HFF-Myc (cell line): ENCODE data around the gene STARD13.

Experiments
- DNase-seq: peaks from one replicate; pipeline ENCODE4 v3.0.0-alpha.2; 2011; ENCODE audit warnings: low read depth; ENCODE audit errors: extremely low read depth
- H3K4me3 ChIP-seq: replicated peaks from 2 replicates; pipeline ENCODE4 v1.5.1; 2011; ENCODE audit warnings: low read depth, mild to moderate bottlenecking, control low read depth, low read length
- TF ChIP-seq, protein P1 (sequence below): IDR thresholded peaks from 2 replicates; pipeline ENCODE4 v1.5.1; 2012; ENCODE audit warnings: mild to moderate bottlenecking, low read depth, low read length, control low read depth; ENCODE audit errors: missing control alignments

The STARD13 gene

DNA sequence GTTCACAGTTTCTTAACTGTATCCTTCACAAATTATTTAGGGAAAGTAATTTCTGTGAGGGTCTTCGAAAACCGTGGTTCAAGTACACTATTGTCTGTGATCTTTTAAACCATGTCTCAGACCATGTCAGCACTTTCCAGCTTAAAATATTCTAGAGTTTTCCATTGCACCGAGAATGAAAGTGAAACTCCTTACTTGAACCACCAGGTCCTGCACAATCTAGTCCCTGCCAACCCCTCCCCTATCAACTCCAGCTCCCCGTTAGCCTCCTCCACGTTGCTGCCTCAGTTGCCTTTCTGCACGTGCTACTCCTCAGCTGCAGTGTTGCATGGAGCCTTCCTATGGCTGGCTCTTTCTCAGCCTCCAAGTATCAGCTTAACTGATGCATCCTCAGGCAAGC, 7.2 kb upstream of the STARD13 start:
- DNase-seq: no peak
- H3K4me3 ChIP-seq: no peak overlapping the region
- TF ChIP-seq, protein P1, sequence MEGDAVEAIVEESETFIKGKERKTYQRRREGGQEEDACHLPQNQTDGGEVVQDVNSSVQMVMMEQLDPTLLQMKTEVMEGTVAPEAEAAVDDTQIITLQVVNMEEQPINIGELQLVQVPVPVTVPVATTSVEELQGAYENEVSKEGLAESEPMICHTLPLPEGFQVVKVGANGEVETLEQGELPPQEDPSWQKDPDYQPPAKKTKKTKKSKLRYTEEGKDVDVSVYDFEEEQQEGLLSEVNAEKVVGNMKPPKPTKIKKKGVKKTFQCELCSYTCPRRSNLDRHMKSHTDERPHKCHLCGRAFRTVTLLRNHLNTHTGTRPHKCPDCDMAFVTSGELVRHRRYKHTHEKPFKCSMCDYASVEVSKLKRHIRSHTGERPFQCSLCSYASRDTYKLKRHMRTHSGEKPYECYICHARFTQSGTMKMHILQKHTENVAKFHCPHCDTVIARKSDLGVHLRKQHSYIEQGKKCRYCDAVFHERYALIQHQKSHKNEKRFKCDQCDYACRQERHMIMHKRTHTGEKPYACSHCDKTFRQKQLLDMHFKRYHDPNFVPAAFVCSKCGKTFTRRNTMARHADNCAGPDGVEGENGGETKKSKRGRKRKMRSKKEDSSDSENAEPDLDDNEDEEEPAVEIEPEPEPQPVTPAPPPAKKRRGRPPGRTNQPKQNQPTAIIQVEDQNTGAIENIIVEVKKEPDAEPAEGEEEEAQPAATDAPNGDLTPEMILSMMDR: no peak

- no peak for DNase-seq
- H3K4me3 ChIP-seq: no peak overlapping the region
- TF ChIP-seq, protein P1: no peak
Measured at GRCh38 chr13:33290421-33290965, 4.9 kb upstream of the STARD13 start.

- no peak overlapping the region for H3K4me3 ChIP-seq
- DNase-seq: no peak
- TF ChIP-seq, protein P1: no peak
Measured at GRCh38 chr13:33289966-33290365, 4.4 kb upstream of the STARD13 start.

DNA sequence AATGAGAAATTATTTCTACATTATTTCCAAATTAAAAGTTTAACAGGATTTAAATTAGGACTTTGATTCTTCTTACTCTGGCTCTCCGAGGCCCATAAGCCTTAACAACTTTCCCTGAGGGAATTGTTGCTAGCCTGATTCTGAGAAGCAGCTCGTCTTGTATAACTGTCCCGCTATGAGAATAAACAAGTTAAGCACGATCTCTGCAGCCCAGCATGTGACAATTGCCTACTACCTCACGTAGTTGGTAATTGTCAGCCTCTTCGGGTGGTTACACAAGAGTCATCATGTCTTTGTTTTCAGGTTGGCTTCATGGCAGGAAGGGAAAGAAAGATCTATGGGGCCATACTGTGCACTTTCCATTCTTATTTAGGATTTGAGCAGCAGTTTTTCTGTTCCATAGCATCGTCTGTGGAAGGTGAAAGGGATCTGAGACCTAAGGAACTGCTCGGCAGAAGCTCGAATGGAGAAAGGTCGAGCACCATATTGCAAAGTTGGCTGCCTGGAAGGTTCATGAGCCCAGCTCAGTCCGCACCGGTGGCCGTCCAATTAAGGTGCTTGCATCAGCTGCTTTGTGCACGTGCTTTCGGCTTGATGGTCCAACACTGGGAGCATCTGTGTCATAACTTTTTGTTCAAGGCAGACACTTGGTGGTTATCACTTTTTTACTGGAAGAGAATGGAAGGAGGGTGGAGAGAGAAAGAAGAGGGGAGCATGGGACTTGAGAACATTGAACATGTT, 1.8 kb upstream of the STARD13 start:
- H3K4me3 ChIP-seq: no peak overlapping the region
- DNase-seq: no peak
- TF ChIP-seq, protein P1: no peak

- peak overlapping the region; percentile 74 for H3K4me3 ChIP-seq
- DNase-seq: no peak
- TF ChIP-seq, protein P1: no peak
Measured at GRCh38 chr13:33286128-33286527, 573 bp upstream of the STARD13 start.

DNA sequence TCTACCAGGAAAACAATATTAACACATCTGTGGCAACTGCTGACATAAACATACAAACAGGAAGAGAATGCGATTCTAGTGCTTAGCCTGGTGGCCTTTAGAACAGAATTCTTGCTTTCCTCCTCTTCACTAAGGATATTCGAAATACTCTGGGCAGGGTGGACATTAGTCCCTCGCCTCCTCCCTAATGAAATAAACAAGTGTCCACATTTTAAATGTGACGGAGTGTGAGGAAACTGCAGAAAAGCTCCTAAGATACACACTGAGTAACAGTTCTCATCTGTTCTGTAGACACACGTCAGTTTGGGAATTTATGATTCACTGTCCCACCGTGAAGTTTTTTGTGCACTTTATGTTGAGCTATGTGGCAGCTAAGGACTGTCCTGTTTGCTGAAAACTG, 639 bp downstream of the STARD13 start:
- H3K4me3 ChIP-seq: peak overlapping the region; percentile 74
- no peak for DNase-seq
- TF ChIP-seq, protein P1: no peak
